Skeletal muscle tissue (tissue), 5 donors: Measurements from ENCODE around the gene JAG2. TPM values are rescaled to one million over a fixed set of nuclear protein-coding genes. Genes with fewer than 3 reads are reported as not detected.

Experiments used
- H3K27ac ChIP-seq: one replicate; pipeline ENCODE4 v1.7.0; 2013; ENCODE audit warnings: mild to moderate bottlenecking, low read depth, low read length, inconsistent platforms
- H3K27me3 ChIP-seq, 3 donors: one replicate each; pipeline ENCODE4 v1.7.0; 2013; ENCODE audit warnings: low read length in 3 of 3; ENCODE audit not compliant: control insufficient read depth in 3 of 3, insufficient read depth in 3 of 3
- H3K36me3 ChIP-seq, 3 donors: one replicate each; pipeline ENCODE4 v1.7.0; 2013; ENCODE audit warnings: low read length in 3 of 3; ENCODE audit not compliant: control insufficient read depth in 3 of 3, insufficient read depth in 3 of 3
- H3K4me1 ChIP-seq, 3 donors: one replicate each; pipeline ENCODE4 v1.7.0; 2013; ENCODE audit warnings: low read length in 3 of 3, mild to moderate bottlenecking in 3 of 3; ENCODE audit not compliant: control insufficient read depth in 3 of 3, insufficient read depth in 3 of 3
- H3K4me3 ChIP-seq, 3 donors: one replicate each; pipeline ENCODE4 v1.7.0; 2013; ENCODE audit warnings: low read length in 3 of 3
- H3K9ac ChIP-seq, 3 donors: one replicate each; pipeline ENCODE4 v1.7.0; 2013; ENCODE audit warnings: low read length in 3 of 3, mild to moderate bottlenecking in 3 of 3, moderate library complexity in 2 of 3, low read depth in 1 of 3
- H3K9me3 ChIP-seq, 3 donors: one replicate each; pipeline ENCODE4 v1.7.0; 2013; ENCODE audit warnings: low read length in 3 of 3; ENCODE audit not compliant: control insufficient read depth in 3 of 3
- small RNA-seq: library from RNA; depleted of rRNA; stranded (forward); fragments of <200 nt; gene quantifications from one replicate; pipeline ENCODE3, GENCODE V24; 2014
- total RNA-seq: library from RNA; depleted of rRNA; stranded (reverse); fragments of >200 nt; gene quantifications from one replicate; pipeline ENCODE4 v1.2.3, GENCODE V29; 2014
- donor health status: Osteomylitis.

Gene JAG2
- total RNA-seq, 1 donor from 2014 or later: 33.9 TPM

GRCh38 chr14:105094193-105094907 lies 74.2 kb downstream of the JAG2 start:
- H3K27ac ChIP-seq: no peak overlapping the region
- peak overlapping the region in 1 of 3 donors; percentile 74 for H3K9ac ChIP-seq
- H3K4me1 ChIP-seq: peaks cover 15 to 37% (median 33%) of the 10 kb centered on the region in 3 donors
- no peaks in the 10 kb centered on the region for H3K9me3 ChIP-seq
- peaks cover 4 to 23% (median 9%) of the 10 kb centered on the region in 3 donors for H3K27me3 ChIP-seq
- peak overlapping the region; percentile 51 to 65 (median 61) for H3K4me3 ChIP-seq
- no peaks in the 10 kb centered on the region for H3K36me3 ChIP-seq

- H3K27ac ChIP-seq: no peak overlapping the region
- peak overlapping the region in 2 of 3 donors; percentile 70 to 74 for H3K9ac ChIP-seq
- peaks cover 8 to 27% (median 12%) of the 10 kb centered on the region in 3 donors for H3K27me3 ChIP-seq
- peaks cover 19 to 37% (median 37%) of the 10 kb centered on the region in 3 donors for H3K4me1 ChIP-seq
- H3K4me3 ChIP-seq: peak overlapping the region; percentile 51 to 65 (median 61)
- H3K36me3 ChIP-seq: no peaks in the 10 kb centered on the region
- H3K9me3 ChIP-seq: no peaks in the 10 kb centered on the region
Observed at GRCh38 chr14:105093431-105094192, 75.0 kb downstream of the JAG2 start.

GRCh38 chr14:105093038-105093430 lies 75.5 kb downstream of the JAG2 start:
- Histone ChIP-seq H3K27ac (no peak overlapping the region), H3K9ac (peak overlapping the region in 1 of 3 donors; percentile 54), H3K9me3 (no peaks in the 10 kb centered on the region), H3K4me3 (peak overlapping the region in 1 of 3 donors; percentile 13), H3K4me1 (peaks cover 23 to 39% (median 37%) of the 10 kb centered on the region in 3 donors), H3K27me3 (peaks cover 12 to 31% (median 18%) of the 10 kb centered on the region in 3 donors), H3K36me3 (no peaks in the 10 kb centered on the region)

DNA sequence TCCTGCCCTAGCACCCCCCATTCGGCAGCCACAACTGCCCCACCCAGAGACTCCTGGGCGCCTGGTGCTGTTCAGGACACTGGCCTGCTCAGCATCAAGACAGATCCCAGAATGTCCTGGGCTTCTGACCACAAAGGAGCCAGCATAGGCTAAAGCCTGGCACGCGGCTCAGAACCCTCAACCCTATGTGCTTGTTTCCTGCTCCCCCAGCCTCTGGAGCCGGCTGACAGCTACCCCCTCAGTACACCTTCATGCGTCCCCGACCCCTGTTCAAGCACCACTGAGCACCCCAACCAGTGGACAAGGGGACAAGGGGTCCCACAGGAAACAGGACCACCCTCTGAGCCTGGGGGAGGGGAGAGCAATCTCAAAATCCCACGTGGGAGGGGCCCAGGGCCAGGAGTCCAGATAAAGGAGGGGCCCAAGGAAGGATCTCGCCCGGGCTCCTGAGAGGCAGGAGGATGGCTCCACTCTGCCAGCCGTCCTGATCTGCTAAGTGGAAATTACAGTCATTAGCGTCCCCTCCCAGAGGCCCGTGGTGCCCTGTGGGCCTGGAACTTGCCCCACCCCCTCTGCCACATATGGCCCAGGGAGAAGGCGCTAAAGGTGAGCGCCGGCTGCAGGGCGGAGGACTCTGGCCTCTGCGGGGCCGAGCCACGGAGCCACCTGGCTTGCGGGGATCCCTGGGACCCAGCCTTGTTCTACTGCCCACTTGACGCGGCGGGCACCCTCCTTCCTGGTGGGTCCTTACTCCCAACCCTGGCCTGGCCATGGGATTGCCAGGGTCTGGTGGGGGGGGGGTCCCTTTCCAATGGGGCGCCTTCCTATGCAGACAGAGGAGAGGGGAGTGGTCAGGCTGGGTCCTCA lies 76.2 kb downstream of the JAG2 start:
- Histone ChIP-seq H3K27ac (no peak overlapping the region), H3K36me3 (no peaks in the 10 kb centered on the region), H3K4me3 (no peak overlapping the region), H3K4me1 (peaks cover 23 to 43% (median 37%) of the 10 kb centered on the region in 3 donors), H3K9ac (peak overlapping the region in 1 of 3 donors; percentile 54), H3K27me3 (peaks cover 17 to 38% (median 21%) of the 10 kb centered on the region in 3 donors), H3K9me3 (no peaks in the 10 kb centered on the region)

- Histone ChIP-seq H3K4me1 (peaks cover 25 to 47% (median 43%) of the 10 kb centered on the region in 3 donors), H3K36me3 (no peaks in the 10 kb centered on the region), H3K4me3 (no peak overlapping the region), H3K27me3 (peaks cover 22 to 37% (median 22%) of the 10 kb centered on the region in 3 donors), H3K27ac (no peak overlapping the region), H3K9me3 (no peaks in the 10 kb centered on the region), H3K9ac (peak overlapping the region in 1 of 3 donors; percentile 50)
Observed at GRCh38 chr14:105091517-105092170, 76.9 kb downstream of the JAG2 start.

DNA sequence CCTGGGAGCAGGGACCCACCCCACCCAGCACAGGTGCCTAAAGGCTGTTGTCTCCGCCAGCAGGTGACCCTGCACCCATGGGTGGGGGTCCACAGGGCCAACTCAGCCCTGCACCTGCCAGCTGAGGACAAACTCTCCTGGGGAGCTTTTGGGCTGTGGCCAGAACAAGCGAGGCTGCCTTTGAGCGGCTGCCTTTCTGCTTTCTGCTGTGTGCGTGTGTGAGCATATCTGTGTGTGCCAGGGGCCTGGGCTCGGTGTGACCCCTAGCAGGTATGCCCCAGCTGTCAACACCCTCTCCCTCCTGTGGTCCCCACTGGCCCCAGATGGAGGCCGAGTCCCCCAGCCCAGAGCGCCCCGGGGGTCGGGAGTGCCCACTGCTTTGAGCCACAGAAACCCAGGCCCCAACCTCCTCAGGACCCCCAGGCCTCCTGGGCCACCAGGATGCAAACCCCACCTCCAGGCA lies 77.5 kb downstream of the JAG2 start:
- no peak overlapping the region for H3K27ac ChIP-seq
- no peak overlapping the region for H3K4me3 ChIP-seq
- H3K4me1 ChIP-seq: peaks cover 25 to 47% (median 46%) of the 10 kb centered on the region in 3 donors
- H3K36me3 ChIP-seq: no peaks in the 10 kb centered on the region
- peaks cover 22 to 39% (median 25%) of the 10 kb centered on the region in 3 donors for H3K27me3 ChIP-seq
- H3K9ac ChIP-seq: no peak overlapping the region
- no peaks in the 10 kb centered on the region for H3K9me3 ChIP-seq

Small RNA genes within 50 kb of the gene (small RNA-seq; reads per million reads assigned to genes)
- gene AL512356.2 (not detected), gene MIR6765 (0.16 reads per million)

Other genes starting within 250 kb of the JAG2 start
- 7.8 TPM for gene PLD4, start 243.9 kb downstream of the JAG2 start, total RNA-seq
- 11.5 TPM for gene AHNAK2, start 190.4 kb downstream of the JAG2 start, total RNA-seq
- gene CLBA1, start 183.0 kb downstream of the JAG2 start, total RNA-seq: 2.1 TPM
- gene CDCA4, start 147.7 kb downstream of the JAG2 start, total RNA-seq: 15.1 TPM
- gene GPR132, start 103.3 kb downstream of the JAG2 start, total RNA-seq: 1.6 TPM
- 17.2 TPM for gene NUDT14, start 12.5 kb upstream of the JAG2 start, total RNA-seq
- 50.6 TPM for gene BTBD6, start 79.8 kb upstream of the JAG2 start, total RNA-seq
- gene BRF1, start 132.2 kb upstream of the JAG2 start, total RNA-seq: 38.1 TPM
- 60.0 TPM for gene PACS2, start 146.0 kb upstream of the JAG2 start, total RNA-seq
- gene TEX22, start 229.8 kb upstream of the JAG2 start, total RNA-seq: under 0.01 TPM